Measurements from ENCODE around the gene CARS1.

- TF ChIP-seq RAD21 (IDR thresholded peaks at IDR 0.05; ENCODE audit: low read length) (no peak), CHD2 (IDR thresholded peaks at IDR 0.05; ENCODE audit: low read length, partially characterized antibody) (no peak), CTCF (IDR thresholded peaks at IDR 0.05) (no peak), EP300 (IDR thresholded peaks at IDR 0.05; ENCODE audit: borderline replicate concordance in 1 of 2, low read depth in 1 of 2, low read length in 1 of 2) (no peak), ELF1 (IDR thresholded peaks at IDR 0.05) (no peak)
Measured at GRCh38 chr11:2964782-2965181, 92.4 kb downstream of the CARS1 start.
